HepG2 (cell line): ENCODE data around the gene EBF3. TPM values are rescaled to one million over a fixed set of nuclear protein-coding genes. Genes with fewer than 3 reads are reported as not detected.

Experiments used
- ATAC-seq: fragments of 200-7000 bp; cut with Tn5 transposase; 3 replicates; pipeline ENCODE4 v1.9.1; 2020; ENCODE audit warnings: mild to moderate bottlenecking, moderate library complexity
- BruUV-seq: library from RNA; stranded (reverse); fragments of 400-500 nt; replicated peaks from 2 replicates; lab custom pipeline; 2021; lab: Mats Ljungman, UMichigan
- CTCF ChIA-PET: fragments of 300-600 bp; formaldehyde crosslinking; extraction: SDS; loops from one replicate; lab custom pipeline; 2021; ENCODE audit warnings: low total read pairs, inconsistent platforms, low intra/inter-chr PET ratio; lab: Yijun Ruan, JAX
- POLR2A ChIA-PET: fragments of 350-600 bp; sonication (Branson Sonifier 250); formaldehyde crosslinking; loops from one replicate; lab custom pipeline; 2020; ENCODE audit warnings: antibody characterized with exemption, inconsistent platforms; lab: Yijun Ruan, JAX
- DNase-seq: peaks from one replicate; pipeline ENCODE4 v3.0.0-alpha.2; 2015; ENCODE audit warnings: low spot score
- FAIRE-seq: peaks from 3 replicates; lab custom pipeline; 2011; peaks lifted over from hg19 to GRCh38; lab: Jason Lieb, UNC
- H2AFZ ChIP-seq: one replicate; pipeline ENCODE4 v1.6.1; 2011; ENCODE audit warnings: low read length, inconsistent platforms
- H3K27ac ChIP-seq: fragments of 300-600 bp; 3 replicates; pipeline ENCODE4 v1.8.0; 2011; ENCODE audit warnings: mixed run types, mild to moderate bottlenecking, mixed read lengths, low read length, inconsistent platforms; ENCODE audit not compliant: insufficient read depth; ENCODE audit errors: extremely low read length
- H3K27me3 ChIP-seq, 2 experiments: fragments of 200-600 bp in 1 of 2; 2 replicates in 1 of 2; 3 replicates in 1 of 2; pipeline versions ENCODE4 v1.6.0 to v1.8.0; 2011; ENCODE audit warnings: low read length in 2 of 2, mild to moderate bottlenecking in 2 of 2, moderate library complexity in 2 of 2, inconsistent platforms in 1 of 2; ENCODE audit not compliant: insufficient read depth in 2 of 2, control insufficient read depth in 1 of 2
- H3K36me3 ChIP-seq, 2 experiments: fragments of 200-600 bp in 1 of 2; replicated peaks in 1 of 2; 2 replicates in 1 of 2; 3 replicates in 1 of 2; pipeline versions ENCODE4 v1.5.1 to v1.8.0; 2011; ENCODE audit warnings: low read length in 2 of 2, inconsistent platforms in 1 of 2; ENCODE audit not compliant: insufficient read depth in 2 of 2, control insufficient read depth in 1 of 2
- H3K4me1 ChIP-seq: 2 replicates; pipeline ENCODE4 v1.5.1; 2012; ENCODE audit warnings: low read length, inconsistent platforms; ENCODE audit not compliant: insufficient read depth
- H3K4me2 ChIP-seq: 2 replicates; pipeline ENCODE4 v1.6.0; 2011; ENCODE audit warnings: low read depth, low read length, inconsistent platforms
- H3K4me3 ChIP-seq, 3 experiments: fragments of 200-600 bp in 1 of 3; sonication (generic), shearing (Covaris generic) in 1 of 3; replicated peaks in 1 of 3; 2 replicates each; pipeline ENCODE4 v1.5.1; 2011 to 2016; ENCODE audit warnings: low read length in 3 of 3, inconsistent platforms in 2 of 3, low read depth in 2 of 3, mild to moderate bottlenecking in 2 of 3, control low read depth in 1 of 3, mixed read lengths in 1 of 3; ENCODE audit not compliant: insufficient read depth in 1 of 3
- H3K79me2 ChIP-seq: one replicate; pipeline ENCODE4 v1.6.1; 2011; ENCODE audit warnings: low read length, inconsistent platforms; ENCODE audit not compliant: insufficient read depth
- H3K9ac ChIP-seq: 2 replicates; pipeline ENCODE4 v1.6.0; 2011; ENCODE audit warnings: mild to moderate bottlenecking, low read depth, low read length, inconsistent platforms; ENCODE audit not compliant: insufficient read depth
- H3K9me3 ChIP-seq: 2 replicates; pipeline ENCODE4 v1.5.1; 2012; ENCODE audit warnings: mild to moderate bottlenecking, low read length
- H4K20me1 ChIP-seq: 2 replicates; pipeline ENCODE4 v1.6.0; 2011; ENCODE audit warnings: inconsistent platforms, mild to moderate bottlenecking, low read length, moderate library complexity; ENCODE audit not compliant: insufficient read depth
- CENPX ChIP-seq: sonication (generic); formaldehyde crosslinking; IDR thresholded peaks from 2 replicates; pipeline ENCODE4 v1.9.0; 2021; ENCODE audit warnings: mild to moderate bottlenecking, missing genetic modification reagents, moderate library complexity
- FUBP1 ChIP-seq: sonication (generic); formaldehyde crosslinking; IDR thresholded peaks from 2 replicates; pipeline ENCODE4 v1.5.1; 2020; ENCODE audit warnings: missing genetic modification reagents, mild to moderate bottlenecking, borderline replicate concordance
- GATA4 ChIP-seq: sonication (generic); IDR thresholded peaks from 2 replicates; pipeline ENCODE4 v1.6.1; 2016; ENCODE audit warnings: antibody characterized with exemption, low read depth, borderline replicate concordance
- HOXA5 ChIP-seq: sonication (generic); formaldehyde crosslinking; IDR thresholded peaks from 2 replicates; pipeline ENCODE4 v1.4.0; 2020; ENCODE audit warnings: missing genetic modification reagents
- NAIF1 ChIP-seq: sonication (generic); formaldehyde crosslinking; IDR thresholded peaks from 2 replicates; pipeline ENCODE4 v1.5.0; 2020; ENCODE audit warnings: mild to moderate bottlenecking, missing genetic modification reagents, borderline replicate concordance
- STAG1 ChIP-seq: sonication (generic); formaldehyde crosslinking; IDR thresholded peaks from 2 replicates; pipeline ENCODE4 v1.4.0; 2020; ENCODE audit warnings: missing genetic modification reagents
- USF2 ChIP-seq, 2 experiments: sonication (generic) in 1 of 2; formaldehyde crosslinking in 1 of 2; IDR thresholded peaks; 2 replicates each; pipeline versions ENCODE4 v1.5.1 to v1.6.1; 2011 to 2020; ENCODE audit warnings: borderline replicate concordance in 1 of 2, low read depth in 1 of 2, low read length in 1 of 2, mild to moderate bottlenecking in 1 of 2, missing genetic modification reagents in 1 of 2, moderate library complexity in 1 of 2
- ZKSCAN5 ChIP-seq: sonication (generic); formaldehyde crosslinking; IDR thresholded peaks from 2 replicates; pipeline ENCODE4 v1.5.1; 2020; ENCODE audit warnings: mild to moderate bottlenecking, missing genetic modification reagents
- ZNF264 ChIP-seq: sonication (generic); formaldehyde crosslinking; IDR thresholded peaks from 2 replicates; pipeline ENCODE4 v1.4.0; 2020; ENCODE audit warnings: missing genetic modification reagents
- ZNF615 ChIP-seq: sonication (generic); formaldehyde crosslinking; IDR thresholded peaks from 2 replicates; pipeline ENCODE4 v1.5.0; 2020; ENCODE audit warnings: mild to moderate bottlenecking, missing genetic modification reagents, borderline replicate concordance
- WGBS: methylation state at CpG from one replicate; pipeline ENCODE4 v1.1.6; 2017; ENCODE audit warnings: low lambda C conversion rate; 5-methylcytosine and 5-hydroxymethylcytosine counted together
- in situ Hi-C: cut with HindIII; loops from 2 replicates; pipeline ENCODE4 v1.10.0; 2017; ENCODE audit warnings: low pct_unique_long_range_greater_than_20kb; ENCODE audit not compliant: extremely low pct_ligation_motif_present
- intact Hi-C: fragments of 100-400 bp; cut with micrococcal nuclease; formaldehyde crosslinking; loops from one replicate; pipeline ENCODE4 v1.10.0; 2022; ENCODE audit not compliant: unreplicated experiment
- polyA plus RNA-seq, 8 experiments: library from polyadenylated mRNA; depleted of rRNA in 3 of 8; stranded (reverse) in 7 of 8; unstranded in 1 of 8; fragments of >200 nt; fragmentation: Illumina TruSeq in 4 of 8; extraction: Trizol in 4 of 8; gene quantifications; 2 replicates each; pipeline versions ENCODE4 v1.2.1 to v1.2.3, GENCODE V29; 2011 to 2016; ENCODE audit warnings: low read depth in 4 of 8, missing spikeins in 1 of 8, mixed read lengths in 1 of 8; ENCODE audit not compliant: insufficient read depth in 1 of 8
- total RNA-seq, 5 experiments: library from RNA; depleted of rRNA; stranded (reverse); fragments of >200 nt; fragmentation: Illumina TruSeq; extraction: Trizol; gene quantifications; 2 replicates each; pipeline ENCODE4 v1.2.3, GENCODE V29; 2016; ENCODE audit warnings: low read depth in 1 of 5

Gene EBF3
- total and polyA plus RNA-seq, 2 of the 13 experiments (the other 11 are each of a cell fraction or from before 2014, with no cell fraction given) = not detected

GRCh38 chr10:129966370-129966888 lies 2.4 kb upstream of the EBF3 start (continued):
- TF ChIP-seq GATA4 (no peak), NAIF1 (CRISPR knock-in tag) (no peak), ZNF264 (CRISPR knock-in tag) (no peak), FUBP1 (CRISPR knock-in tag) (no peak), STAG1 (no peak), USF2 (IDR thresholded peaks at IDR 0.05; ENCODE audit: low read depth, low read length) (no peak), USF2 (CRISPR knock-in tag; IDR thresholded peaks at IDR 0.05; ENCODE audit: borderline replicate concordance) (no peak), ZKSCAN5 (no peak)

- POLR2A ChIA-PET = no interaction called here
- no peak overlapping the region for H3K4me3 ChIP-seq
- H2AFZ ChIP-seq = no peak overlapping the region
- H3K4me2 ChIP-seq = no peak overlapping the region
- WGBS = 23% methylated on average over 17 of the region's 17 CpGs
- no peaks in the 10 kb centered on the region for H3K4me1 ChIP-seq
- H3K9ac ChIP-seq = no peak overlapping the region
- H3K79me2 ChIP-seq = no peaks in the 10 kb centered on the region
- FAIRE-seq = no peak
- TF ChIP-seq ZNF615 (CRISPR knock-in tag) (no peak), HOXA5 (CRISPR knock-in tag) (no peak), CENPX (CRISPR knock-in tag) (no peak)
- TF ChIP-seq, all 625 proteins: peak for 0
- CTCF ChIA-PET = no interaction called here
- ATAC-seq = no peak
- DNase-seq = no peak
- H4K20me1 ChIP-seq = peaks cover 3% of the 10 kb centered on the region; the same call in 1 of the 2 replicates
- H3K27ac ChIP-seq = no peak overlapping the region
- in situ Hi-C loops = loop anchor here (25.0 kb wide), 1 partner anchor 1704 kb away; no protein-coding TSS in a partner anchor
- no peaks in the 10 kb centered on the region for H3K9me3 ChIP-seq
- intact Hi-C loops = no loop called here
- BruUV-seq = no TSS peak
- H3K27me3 ChIP-seq = peaks cover 3 to 85% of the 10 kb centered on the region in 2 experiments
- H3K36me3 ChIP-seq = no peaks in the 10 kb centered on the region
Measured at GRCh38 chr10:129965959-129966358, 1.9 kb upstream of the EBF3 start.
